ENCODE measurements around the gene SIK1. TPM values are rescaled to one million over a fixed set of nuclear protein-coding genes. Genes with fewer than 3 reads are reported as not detected.
A peak's percentile ranks its signal among the peaks of the same experiment; 100 is the strongest.

The SIK1 gene
- polyA plus RNA-seq, 3 donors from 2014 or later = 0.08 to 1.2 TPM; not detected in 1

- peaks cover 0 to 10% of the 10 kb centered on the region in 2 donors for H3K4me1 Mint-ChIP-seq
- no peaks in the 10 kb centered on the region for H3K36me3 Mint-ChIP-seq
- peaks cover 3 to 8% (median 4%) of the 10 kb centered on the region in 3 donors for H3K27me3 Mint-ChIP-seq (ENCODE audit: low read depth in 3 of 3)
- H3K4me3 Mint-ChIP-seq = no peak overlapping the region
- DNase-seq = no peak
- H3K27ac Mint-ChIP-seq = peak overlapping the region in 3 of 6 donors; percentile 35 to 66 (median 63)
- H3K9me3 Mint-ChIP-seq = no peaks in the 10 kb centered on the region
Observed at GRCh38 chr21:43370888-43371570, 55.9 kb downstream of the SIK1 start.

GRCh38 chr21:43370091-43370658, 56.8 kb downstream of the SIK1 start:
- peak overlapping the region in 2 of 6 donors; percentile 23 to 66 for H3K27ac Mint-ChIP-seq
- no peak overlapping the region for H3K4me3 Mint-ChIP-seq
- H3K36me3 Mint-ChIP-seq = no peaks in the 10 kb centered on the region
- H3K4me1 Mint-ChIP-seq = peaks cover 0 to 10% of the 10 kb centered on the region in 2 donors
- no peaks in the 10 kb centered on the region for H3K9me3 Mint-ChIP-seq
- H3K27me3 Mint-ChIP-seq (ENCODE audit: low read depth in 3 of 3) = peaks cover 3 to 8% (median 5%) of the 10 kb centered on the region in 3 donors
- no peak for DNase-seq

GRCh38 chr21:43369596-43370090, 57.3 kb downstream of the SIK1 start:
- Mint-ChIP-seq H3K4me1 (peaks cover 0 to 10% of the 10 kb centered on the region in 2 donors), H3K36me3 (no peaks in the 10 kb centered on the region), H3K9me3 (no peaks in the 10 kb centered on the region), H3K27me3 (ENCODE audit: low read depth in 3 of 3) (peaks cover 3 to 5% (median 5%) of the 10 kb centered on the region in 3 donors), H3K27ac (peak overlapping the region in 1 of 6 donors; percentile 23), H3K4me3 (no peak overlapping the region)
- DNase-seq = no peak

GRCh38 chr21:43369124-43369523, 57.8 kb downstream of the SIK1 start:
- no peak overlapping the region for H3K4me3 Mint-ChIP-seq
- H3K36me3 Mint-ChIP-seq = no peaks in the 10 kb centered on the region
- no peaks in the 10 kb centered on the region for H3K9me3 Mint-ChIP-seq
- peaks cover 2 to 6% (median 5%) of the 10 kb centered on the region in 3 donors for H3K27me3 Mint-ChIP-seq (ENCODE audit: low read depth in 3 of 3)
- DNase-seq = no peak
- peak overlapping the region in 2 of 6 donors; percentile 59 to 67 for H3K27ac Mint-ChIP-seq
- H3K4me1 Mint-ChIP-seq = peaks cover 0 to 10% of the 10 kb centered on the region in 2 donors

- H3K27ac Mint-ChIP-seq = peak overlapping the region in 3 of 6 donors; percentile 0 to 67 (median 37)
- H3K27me3 Mint-ChIP-seq (ENCODE audit: low read depth in 3 of 3) = peaks cover 2 to 6% (median 5%) of the 10 kb centered on the region in 3 donors
- no peak for DNase-seq
- no peaks in the 10 kb centered on the region for H3K9me3 Mint-ChIP-seq
- H3K36me3 Mint-ChIP-seq = no peaks in the 10 kb centered on the region
- peaks cover 0 to 10% of the 10 kb centered on the region in 2 donors for H3K4me1 Mint-ChIP-seq
- H3K4me3 Mint-ChIP-seq = no peak overlapping the region
Observed at GRCh38 chr21:43368685-43369084, 58.2 kb downstream of the SIK1 start.

- Mint-ChIP-seq H3K36me3 (no peaks in the 10 kb centered on the region), H3K27me3 (ENCODE audit: low read depth in 3 of 3) (peaks cover 5 to 10% (median 6%) of the 10 kb centered on the region in 3 donors), H3K4me1 (peaks cover 3 to 14% of the 10 kb centered on the region in 2 donors), H3K4me3 (no peak overlapping the region), H3K9me3 (no peaks in the 10 kb centered on the region), H3K27ac (peak overlapping the region in 1 of 6 donors; percentile 21)
- no peak for DNase-seq
Observed at GRCh38 chr21:43367859-43368258, 59.1 kb downstream of the SIK1 start.

- Mint-ChIP-seq H3K4me1 (peaks cover 7 to 14% of the 10 kb centered on the region in 2 donors), H3K9me3 (no peaks in the 10 kb centered on the region), H3K4me3 (no peak overlapping the region), H3K36me3 (no peaks in the 10 kb centered on the region), H3K27me3 (ENCODE audit: low read depth in 3 of 3) (peaks cover 6 to 15% (median 12%) of the 10 kb centered on the region in 3 donors), H3K27ac (peak overlapping the region in 1 of 6 donors; percentile 50)
- DNase-seq = no peak
Observed at GRCh38 chr21:43367296-43367695, 59.6 kb downstream of the SIK1 start.

- peaks cover 9 to 20% (median 18%) of the 10 kb centered on the region in 3 donors for H3K27me3 Mint-ChIP-seq (ENCODE audit: low read depth in 3 of 3)
- no peak for DNase-seq
- peak overlapping the region in 2 of 6 donors; percentile 85 to 89 for H3K27ac Mint-ChIP-seq
- no peaks in the 10 kb centered on the region for H3K9me3 Mint-ChIP-seq
- H3K36me3 Mint-ChIP-seq = no peaks in the 10 kb centered on the region
- H3K4me1 Mint-ChIP-seq = peaks cover 14 to 16% of the 10 kb centered on the region in 2 donors
- no peak overlapping the region for H3K4me3 Mint-ChIP-seq
Observed at GRCh38 chr21:43366656-43367055, 60.3 kb downstream of the SIK1 start.

- peaks cover 11 to 23% (median 20%) of the 10 kb centered on the region in 3 donors for H3K27me3 Mint-ChIP-seq (ENCODE audit: low read depth in 3 of 3)
- no peaks in the 10 kb centered on the region for H3K9me3 Mint-ChIP-seq
- no peak overlapping the region for H3K4me3 Mint-ChIP-seq
- DNase-seq = no peak
- H3K27ac Mint-ChIP-seq = peak overlapping the region in 4 of 6 donors; percentile 35 to 89 (median 87)
- H3K4me1 Mint-ChIP-seq = peaks cover 21 to 24% of the 10 kb centered on the region in 2 donors
- no peaks in the 10 kb centered on the region for H3K36me3 Mint-ChIP-seq
Observed at GRCh38 chr21:43365611-43366426, 61.1 kb downstream of the SIK1 start.

- no peaks in the 10 kb centered on the region for H3K36me3 Mint-ChIP-seq
- peak overlapping the region in 5 of 6 donors; percentile 76 to 87 (median 78) for H3K27ac Mint-ChIP-seq
- peaks cover 11 to 21% (median 20%) of the 10 kb centered on the region in 3 donors for H3K27me3 Mint-ChIP-seq (ENCODE audit: low read depth in 3 of 3)
- H3K4me1 Mint-ChIP-seq = peaks cover 21 to 24% of the 10 kb centered on the region in 2 donors
- no peak overlapping the region for H3K4me3 Mint-ChIP-seq
- no peak for DNase-seq
- H3K9me3 Mint-ChIP-seq = no peaks in the 10 kb centered on the region
Observed at GRCh38 chr21:43364851-43365424, 62.0 kb downstream of the SIK1 start.

Other genes with a start within 250 kb of the SIK1 start
- gene HSF2BP, start 232.4 kb upstream of the SIK1 start, polyA plus RNA-seq = under 1 TPM in 1 of 3 donors, not detected in 2; 0.27 TPM
- 10 to 100 TPM in 2 of 3 donors, 1 to 10 TPM in 1; 4.9 to 31.0 (median 10.2) TPM for gene RRP1B, start 232.4 kb upstream of the SIK1 start, polyA plus RNA-seq

All from immature natural killer cell (primary cell).